Colonic mucosa (tissue), 4 donors: ENCODE results near the gene RHOU. TPM values are rescaled to one million over a fixed set of nuclear protein-coding genes. Genes with fewer than 3 reads are reported as not detected.

ENCODE experiments used
- DNase-seq: peaks from one replicate; pipeline ENCODE4 v3.0.0-alpha.2; 2020
- H3K27ac ChIP-seq: fragments of 200-600 bp; one replicate; pipeline ENCODE4 v1.8.0; 2021
- H3K27me3 ChIP-seq: fragments of 200-600 bp; one replicate; pipeline ENCODE4 v1.8.0; 2021
- H3K36me3 ChIP-seq: fragments of 200-600 bp; one replicate; pipeline ENCODE4 v1.8.0; 2021
- H3K4me1 ChIP-seq: fragments of 200-600 bp; one replicate; pipeline ENCODE4 v1.8.0; 2021; ENCODE audit warnings: mild to moderate bottlenecking
- H3K4me3 ChIP-seq: fragments of 200-600 bp; one replicate; pipeline ENCODE4 v1.8.0; 2021
- H3K9ac ChIP-seq, 2 donors: one replicate each; pipeline ENCODE4 v1.7.0; 2013; ENCODE audit warnings: control low read depth in 2 of 2, low read depth in 2 of 2, low read length in 2 of 2
- H3K9me3 ChIP-seq: fragments of 200-600 bp; one replicate; pipeline ENCODE4 v1.8.0; 2021
- intact Hi-C: fragments of 100-400 bp; cut with DNase I; formaldehyde crosslinking; loops from one replicate; pipeline ENCODE4 v1.14.1; 2022
- total RNA-seq, 2 donors: library from RNA; stranded (reverse); fragmentation: NEBNext Ultra II Directional in 1 of 2; extraction: Animal tissue kit (Norgen Biotek cat#: 25700) in 1 of 2; gene quantifications; one replicate each; pipeline ENCODE4 v1.2.1, GENCODE V29; 2021
- TF ChIP-seq, protein P1 (sequence below): fragments of 200-600 bp; IDR thresholded peaks from one replicate; pipeline ENCODE4 v1.8.0; 2022; ENCODE audit warnings: antibody characterized with exemption, mild to moderate bottlenecking
- donor health status: healthy.
- donor health status: DM: no; HTN: no; CAD: no.
- donor health status: DM: no; HTN: no; CAD: no.

The RHOU gene
- total RNA-seq, 2 donors from 2014 or later: 13.3 to 24.3 TPM

DNA sequence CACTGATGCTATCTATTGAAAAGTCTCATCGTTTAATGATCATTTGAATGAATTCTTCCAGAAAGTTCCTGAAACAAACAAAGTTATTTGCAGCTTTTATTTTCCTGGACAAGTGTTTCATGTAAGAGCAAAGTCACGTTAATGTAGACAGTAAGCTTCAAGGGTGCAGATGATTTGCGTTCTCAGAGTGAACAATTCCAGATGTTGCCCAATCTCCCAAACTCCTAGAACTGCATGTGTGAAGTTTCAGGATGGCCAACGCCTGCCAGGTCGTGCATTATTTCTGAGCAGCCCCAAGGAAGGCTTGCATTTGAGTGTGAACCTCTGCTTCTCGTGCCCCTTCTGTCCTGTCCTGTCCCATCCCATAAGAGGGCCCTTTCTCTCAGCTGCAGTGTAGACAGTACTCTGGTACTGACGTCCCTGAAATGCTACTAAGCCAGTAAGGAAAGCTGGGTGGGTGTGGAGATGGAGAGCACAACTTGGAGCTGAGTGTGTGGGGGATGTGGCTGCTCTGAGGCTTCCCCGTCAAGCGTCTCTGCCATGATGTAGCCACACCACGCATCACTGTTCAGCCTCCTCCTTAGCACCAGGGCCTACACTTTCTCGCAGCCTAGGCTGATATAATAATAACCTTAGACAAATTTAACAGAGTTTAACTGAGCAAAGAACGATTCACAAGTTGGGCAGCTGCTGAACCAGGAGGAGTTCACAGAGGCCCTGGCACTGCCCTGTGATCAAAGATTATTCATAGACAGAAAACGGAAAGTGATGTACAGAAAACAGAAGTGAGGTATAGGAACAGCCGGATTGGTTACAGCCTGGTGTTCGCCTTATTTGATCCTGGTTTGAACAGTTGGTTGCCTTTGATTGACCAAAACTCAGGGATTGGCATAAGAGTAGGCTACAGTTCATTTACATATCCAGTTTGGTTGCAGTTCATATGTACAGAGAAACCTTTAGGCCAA is 50.4 kb downstream of the RHOU start:
- no peak for DNase-seq
- TF ChIP-seq, protein P1, sequence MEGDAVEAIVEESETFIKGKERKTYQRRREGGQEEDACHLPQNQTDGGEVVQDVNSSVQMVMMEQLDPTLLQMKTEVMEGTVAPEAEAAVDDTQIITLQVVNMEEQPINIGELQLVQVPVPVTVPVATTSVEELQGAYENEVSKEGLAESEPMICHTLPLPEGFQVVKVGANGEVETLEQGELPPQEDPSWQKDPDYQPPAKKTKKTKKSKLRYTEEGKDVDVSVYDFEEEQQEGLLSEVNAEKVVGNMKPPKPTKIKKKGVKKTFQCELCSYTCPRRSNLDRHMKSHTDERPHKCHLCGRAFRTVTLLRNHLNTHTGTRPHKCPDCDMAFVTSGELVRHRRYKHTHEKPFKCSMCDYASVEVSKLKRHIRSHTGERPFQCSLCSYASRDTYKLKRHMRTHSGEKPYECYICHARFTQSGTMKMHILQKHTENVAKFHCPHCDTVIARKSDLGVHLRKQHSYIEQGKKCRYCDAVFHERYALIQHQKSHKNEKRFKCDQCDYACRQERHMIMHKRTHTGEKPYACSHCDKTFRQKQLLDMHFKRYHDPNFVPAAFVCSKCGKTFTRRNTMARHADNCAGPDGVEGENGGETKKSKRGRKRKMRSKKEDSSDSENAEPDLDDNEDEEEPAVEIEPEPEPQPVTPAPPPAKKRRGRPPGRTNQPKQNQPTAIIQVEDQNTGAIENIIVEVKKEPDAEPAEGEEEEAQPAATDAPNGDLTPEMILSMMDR: no peak
- no peak overlapping the region for H3K4me3 ChIP-seq
- no peak overlapping the region for H3K27ac ChIP-seq
- intact Hi-C loops: no loop called here
- peaks cover 14% of the 10 kb centered on the region for H3K4me1 ChIP-seq
- H3K27me3 ChIP-seq: no peaks in the 10 kb centered on the region
- H3K9me3 ChIP-seq: no peaks in the 10 kb centered on the region
- no peaks in the 10 kb centered on the region for H3K36me3 ChIP-seq
- no peak overlapping the region for H3K9ac ChIP-seq

DNA sequence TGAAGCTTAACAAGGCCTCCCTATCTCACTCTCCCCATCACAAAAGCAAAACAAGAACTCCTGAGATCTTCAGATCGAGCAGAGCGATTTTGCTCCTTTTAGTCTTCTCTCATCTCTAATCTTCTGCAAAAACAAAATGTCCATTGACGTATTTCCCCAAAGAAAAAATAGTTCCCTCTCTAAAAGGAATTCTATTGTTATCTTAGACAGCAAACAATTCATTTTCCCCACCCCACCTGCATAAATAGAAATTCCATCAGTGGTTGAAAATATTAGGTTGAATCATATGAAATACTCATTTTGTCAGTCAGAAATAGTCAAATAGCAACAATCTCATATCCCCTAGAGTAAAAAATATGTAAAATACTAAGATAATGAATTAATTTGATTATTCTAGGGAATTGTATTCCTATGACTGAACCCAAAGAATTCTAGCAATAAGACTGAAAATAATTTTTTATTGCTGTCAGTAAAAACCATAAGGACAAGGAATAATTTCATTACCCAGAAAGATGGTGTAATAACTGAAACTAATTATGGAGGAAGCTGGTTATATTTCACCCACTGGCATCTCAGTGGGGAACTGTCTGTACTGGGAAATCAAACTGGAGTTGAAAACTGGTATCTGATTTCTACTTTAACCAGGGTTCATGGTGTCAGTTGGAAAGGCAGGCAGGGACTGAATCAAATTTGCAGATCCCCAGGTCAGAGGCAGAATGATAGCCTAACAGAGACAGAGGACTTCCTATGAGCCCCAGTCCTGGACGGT is 51.3 kb downstream of the RHOU start:
- Histone ChIP-seq H3K9ac (no peak overlapping the region), H3K27me3 (no peaks in the 10 kb centered on the region), H3K36me3 (no peaks in the 10 kb centered on the region), H3K4me3 (no peak overlapping the region), H3K4me1 (peaks cover 14% of the 10 kb centered on the region), H3K9me3 (no peaks in the 10 kb centered on the region), H3K27ac (no peak overlapping the region)
- intact Hi-C loops: no loop called here
- DNase-seq: no peak
- TF ChIP-seq, protein P1: no peak

DNA sequence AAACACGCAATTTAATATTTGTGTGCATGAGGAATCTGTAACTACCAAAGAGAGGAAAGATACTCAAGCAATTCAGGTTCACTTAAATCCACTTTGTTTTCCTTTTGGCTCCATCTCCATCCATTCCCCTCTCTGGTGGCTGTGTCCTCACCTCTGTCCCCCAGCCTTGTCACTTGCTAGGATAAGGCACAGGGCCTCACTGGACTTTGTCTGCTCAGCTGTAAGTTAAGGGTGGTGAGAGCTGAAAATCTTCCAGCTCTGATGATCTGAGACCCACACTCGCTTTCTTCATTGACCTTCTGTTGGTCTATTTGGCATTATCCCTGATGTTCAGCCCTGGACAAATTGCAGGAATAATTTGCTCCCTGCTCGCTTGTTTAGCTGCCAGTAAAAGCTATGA is 56.5 kb downstream of the RHOU start:
- no peaks in the 10 kb centered on the region for H3K9me3 ChIP-seq
- H3K4me1 ChIP-seq: no peaks in the 10 kb centered on the region
- H3K27me3 ChIP-seq: no peaks in the 10 kb centered on the region
- no peak overlapping the region for H3K9ac ChIP-seq
- H3K36me3 ChIP-seq: no peaks in the 10 kb centered on the region
- H3K4me3 ChIP-seq: no peak overlapping the region
- TF ChIP-seq, protein P1: no peak
- no peak overlapping the region for H3K27ac ChIP-seq
- no peak for DNase-seq
- intact Hi-C loops: no loop called here

DNA sequence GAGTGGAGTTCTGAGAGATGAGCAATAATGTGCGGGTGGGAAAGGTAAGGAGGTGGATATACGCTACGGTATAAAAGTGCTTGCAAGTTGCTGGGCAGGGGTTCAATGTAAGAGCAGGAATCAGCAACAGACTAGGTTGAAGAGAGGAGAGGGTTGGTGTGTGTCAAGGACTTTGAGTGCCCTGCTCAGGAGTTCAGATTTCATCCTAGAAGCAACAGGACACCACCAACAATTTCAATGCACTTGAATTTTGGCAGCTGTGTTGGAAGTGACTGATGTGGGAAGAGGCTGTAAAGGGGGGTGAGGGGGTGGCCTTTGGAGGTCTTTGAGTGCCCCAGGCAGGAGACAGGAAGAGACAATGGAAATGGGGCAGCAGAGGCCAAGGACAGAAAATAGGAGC is 57.3 kb downstream of the RHOU start:
- intact Hi-C loops: no loop called here
- Histone ChIP-seq H3K9ac (no peak overlapping the region), H3K9me3 (no peaks in the 10 kb centered on the region), H3K27ac (no peak overlapping the region), H3K36me3 (no peaks in the 10 kb centered on the region), H3K4me3 (no peak overlapping the region), H3K4me1 (no peaks in the 10 kb centered on the region), H3K27me3 (no peaks in the 10 kb centered on the region)
- TF ChIP-seq, protein P1: no peak
- no peak for DNase-seq

DNA sequence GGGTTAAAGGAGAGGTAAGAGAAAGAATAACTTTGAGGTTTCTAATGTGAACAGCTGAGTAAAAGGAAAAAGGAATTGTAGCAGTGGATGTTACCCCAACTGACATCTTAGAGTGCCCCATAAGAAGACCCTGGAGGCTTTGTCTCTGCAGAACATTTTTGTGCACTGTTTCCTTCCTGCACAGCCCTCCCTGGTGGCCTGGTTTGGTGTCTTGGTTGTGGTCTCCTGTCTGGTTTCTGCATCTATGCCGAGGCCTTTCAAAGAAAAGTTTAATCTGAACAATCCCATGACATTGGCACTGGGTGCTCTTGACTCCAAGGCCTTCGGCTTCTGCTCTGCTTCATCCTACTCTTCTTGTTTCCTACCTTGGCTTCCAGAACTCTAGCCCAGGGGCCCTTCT is 57.8 kb downstream of the RHOU start:
- Histone ChIP-seq H3K9ac (no peak overlapping the region), H3K27me3 (no peaks in the 10 kb centered on the region), H3K27ac (no peak overlapping the region), H3K4me3 (no peak overlapping the region), H3K9me3 (no peaks in the 10 kb centered on the region), H3K36me3 (no peaks in the 10 kb centered on the region), H3K4me1 (no peaks in the 10 kb centered on the region)
- TF ChIP-seq, protein P1: no peak
- DNase-seq: no peak
- intact Hi-C loops: no loop called here
